H54 (cell line): ENCODE data around the gene LENG8.
"Not testable (repeated sequence)": the region's sequence is repeated elsewhere in the genome, so short reads cannot be mapped to it uniquely, and the experiment has no call there.

Experiments used
- DNase-seq: peaks from one replicate; pipeline ENCODE4 v3.0.0; 2011; ENCODE audit warnings: low spot score, mixed read lengths; ENCODE audit not compliant: insufficient read length
- FAIRE-seq: peaks from 3 replicates; lab custom pipeline; 2011; peaks lifted over from hg19 to GRCh38; lab: Jason Lieb, UNC
- POLR2A ChIP-seq: IDR thresholded peaks from 2 replicates; pipeline ENCODE4 v1.6.1; 2011; ENCODE audit warnings: low read depth, mild to moderate bottlenecking, low read length

Gene LENG8

DNA sequence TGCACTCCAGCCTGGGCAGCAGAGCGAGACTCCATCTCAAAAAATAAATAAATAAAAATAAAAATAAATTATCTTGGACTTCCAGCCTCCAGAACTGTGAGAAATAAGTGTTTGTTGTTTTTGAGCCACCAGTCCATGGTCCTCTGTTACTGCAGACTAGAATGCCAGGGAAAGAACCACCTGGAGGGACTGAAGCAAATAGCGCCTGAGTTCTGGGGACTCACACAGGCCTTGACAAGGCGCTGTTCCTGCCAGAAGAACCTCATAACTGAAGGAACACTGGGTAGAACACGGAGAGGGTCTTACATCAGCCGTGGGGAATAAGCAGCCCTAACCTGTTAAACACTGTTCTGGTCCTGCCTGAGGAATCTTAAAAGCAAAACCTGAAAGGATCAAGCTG is 8.4 kb upstream of the LENG8 start:
- no peak for DNase-seq
- no peak for FAIRE-seq
- no peak for TF ChIP-seq POLR2A

DNA sequence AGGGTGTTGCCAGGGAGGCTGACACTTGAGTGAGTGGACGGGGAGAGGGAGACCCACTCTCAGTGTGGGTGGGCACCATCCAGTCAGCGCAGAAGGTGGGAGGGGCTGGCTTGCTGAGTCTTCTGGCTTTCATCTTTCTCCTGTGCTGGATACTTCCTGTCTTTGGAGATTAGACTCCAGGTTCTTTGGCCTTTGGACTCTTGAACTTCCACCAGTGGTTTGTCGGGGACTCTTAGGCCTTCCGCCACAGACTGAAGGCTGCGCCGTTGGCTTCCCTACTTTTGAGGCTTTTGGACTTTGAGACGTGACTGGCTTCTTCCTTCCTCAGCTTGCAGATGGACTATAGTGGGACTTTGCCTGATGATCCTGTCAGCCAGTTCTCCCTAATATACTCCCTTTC is 4.3 kb upstream of the LENG8 start:
- FAIRE-seq (no peak), DNase-seq (no peak)
- TF ChIP-seq POLR2A, result no peak

DNA sequence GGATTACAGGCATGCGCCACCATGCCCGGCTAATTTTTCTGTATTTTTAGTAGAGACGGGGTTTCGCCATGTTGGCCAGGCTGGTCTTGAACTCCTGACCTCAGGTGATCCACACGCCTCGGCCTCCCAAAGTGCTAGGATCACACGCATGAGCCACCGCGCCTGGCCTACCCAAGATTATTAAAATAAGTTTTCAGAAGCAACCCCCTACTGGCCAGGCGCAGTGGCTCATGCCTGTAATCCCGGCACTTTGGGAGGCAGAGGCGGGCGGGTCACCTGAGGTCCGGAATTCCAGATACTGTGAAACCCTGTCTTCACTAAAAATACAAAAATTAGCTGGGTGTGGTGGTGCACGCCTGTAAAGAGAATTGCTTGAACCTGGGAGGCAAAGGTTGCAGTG is 2.6 kb upstream of the LENG8 start:
- not testable (repeated sequence) for FAIRE-seq, DNase-seq

DNA sequence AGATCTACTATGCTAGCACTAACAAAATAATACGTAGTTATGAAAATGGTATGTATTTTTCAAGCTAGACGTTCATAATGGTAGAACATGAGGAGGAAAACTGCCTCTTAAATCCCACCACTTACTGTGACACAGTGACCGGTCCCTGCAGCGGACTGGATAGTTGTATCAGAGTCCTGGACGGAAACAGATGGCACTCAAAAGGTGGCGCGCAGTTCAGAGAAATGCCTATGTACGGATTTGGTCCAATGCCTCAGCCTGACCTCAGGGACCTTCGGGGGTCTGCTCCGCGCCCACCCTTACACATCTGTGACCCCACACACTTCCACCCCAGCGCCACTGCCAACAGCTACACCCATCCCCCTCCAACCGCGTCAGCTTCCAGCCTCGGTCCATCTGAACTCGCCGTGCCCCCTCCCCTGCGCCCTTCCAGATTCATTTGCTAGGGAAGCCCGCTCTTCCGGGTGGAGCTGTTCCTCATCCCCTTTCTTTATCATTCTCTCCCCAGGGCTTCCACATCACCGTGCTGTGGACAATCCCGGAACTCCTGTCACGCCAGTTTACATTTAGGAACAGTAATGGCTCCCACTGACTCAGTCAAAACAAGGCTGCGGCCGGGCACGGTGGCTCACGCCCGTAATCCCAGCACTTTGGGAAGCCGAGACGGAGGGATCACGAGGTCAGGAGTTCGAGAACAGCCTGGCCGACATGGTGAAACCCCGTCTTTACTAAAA is 792 bp upstream of the LENG8 start:
- FAIRE-seq (no peak), DNase-seq (no peak)
- 0 out of 2 replicates have a peak, but pooled peaks have one; percentile 27 for TF ChIP-seq POLR2A

DNA sequence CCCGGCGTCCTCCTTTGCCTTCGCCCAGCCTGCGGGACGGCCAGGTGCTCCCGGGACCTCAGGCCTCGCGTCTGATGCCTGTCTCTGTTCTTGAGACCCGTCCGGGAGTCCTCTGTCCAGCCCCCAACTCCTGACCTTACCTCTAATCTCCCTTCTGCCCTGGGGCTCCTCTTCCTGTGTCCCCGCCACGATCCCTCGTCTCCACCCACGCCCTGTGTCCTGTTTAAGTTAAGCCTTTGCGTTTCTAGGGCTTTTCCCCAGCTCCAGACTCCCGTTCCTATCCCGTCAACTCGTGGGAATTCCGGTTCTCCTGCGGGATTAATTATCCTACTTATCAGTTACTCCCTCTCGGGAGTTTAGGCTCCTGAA is 686 bp downstream of the LENG8 start:
- no peak for TF ChIP-seq POLR2A
- no peak for DNase-seq
- no peak for FAIRE-seq

DNA sequence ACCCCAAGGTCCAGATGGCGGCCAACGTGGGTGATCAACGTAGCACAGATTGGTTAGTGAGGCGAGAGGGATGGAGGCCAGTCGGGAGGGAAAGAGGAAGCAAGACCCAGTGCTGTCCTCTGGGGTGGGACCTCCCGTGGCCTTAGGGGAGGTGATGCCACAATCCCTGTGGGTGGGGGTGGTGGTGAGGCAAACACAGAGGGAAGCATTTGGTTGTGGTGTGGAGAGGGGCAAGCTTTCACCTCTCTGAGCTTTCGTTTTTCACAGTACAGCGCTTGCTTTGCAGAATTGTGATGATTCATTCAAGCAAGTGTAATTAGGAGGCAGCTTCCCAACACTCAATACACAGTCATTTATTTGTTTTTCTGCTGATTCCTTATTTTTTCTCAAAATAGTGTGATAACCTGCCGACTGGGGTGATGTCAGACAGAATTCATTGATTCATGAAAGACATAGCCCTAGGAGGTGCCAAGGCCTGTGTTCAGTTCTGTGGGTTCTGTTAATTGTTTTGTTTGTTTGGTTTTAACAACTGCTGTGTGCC is 2.4 kb downstream of the LENG8 start:
- FAIRE-seq (no peak), DNase-seq (no peak)
- no peak for TF ChIP-seq POLR2A

DNA sequence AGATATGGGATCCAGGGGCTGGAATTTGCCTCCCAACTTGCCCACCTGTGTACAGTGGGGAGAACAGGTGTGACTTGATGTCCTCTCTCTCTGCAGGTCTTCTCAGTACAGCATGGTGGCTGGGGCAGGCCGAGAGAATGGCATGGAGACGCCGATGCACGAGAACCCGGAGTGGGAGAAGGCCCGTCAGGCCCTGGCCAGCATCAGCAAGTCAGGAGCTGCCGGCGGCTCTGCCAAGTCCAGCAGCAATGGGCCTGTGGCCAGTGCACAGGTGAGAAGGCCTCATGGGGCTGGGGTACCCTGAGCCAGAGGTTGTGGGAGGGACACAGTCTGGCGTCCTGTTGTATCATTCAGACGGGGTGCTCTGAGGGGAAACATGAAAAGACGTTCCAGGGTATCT is 3.0 kb downstream of the LENG8 start:
- no peak for TF ChIP-seq POLR2A
- no peak for FAIRE-seq

DNA sequence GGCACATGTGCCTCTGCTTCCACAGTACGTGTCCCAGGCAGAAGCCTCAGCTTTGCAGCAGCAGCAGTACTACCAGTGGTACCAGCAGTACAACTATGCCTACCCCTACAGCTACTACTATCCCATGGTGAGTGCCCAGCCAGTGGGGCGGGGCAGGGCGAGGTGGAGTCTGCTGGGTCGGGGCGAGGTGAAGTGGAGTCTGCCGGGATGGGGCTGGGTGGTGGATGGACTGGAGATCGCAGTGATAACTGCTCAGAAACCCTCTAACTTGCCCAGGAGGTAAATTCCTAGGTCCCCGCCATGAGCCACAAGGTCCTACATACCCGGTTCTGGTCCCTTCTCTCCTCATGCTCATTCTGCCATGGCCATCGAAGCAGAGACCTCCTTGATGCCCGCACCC is 3.6 kb downstream of the LENG8 start:
- TF ChIP-seq POLR2A, result no peak
- FAIRE-seq (no peak), DNase-seq (no peak)

More for the DNA sequence above, 3.0 kb downstream of the LENG8 start:
- DNase-seq, result no peak

DNA sequence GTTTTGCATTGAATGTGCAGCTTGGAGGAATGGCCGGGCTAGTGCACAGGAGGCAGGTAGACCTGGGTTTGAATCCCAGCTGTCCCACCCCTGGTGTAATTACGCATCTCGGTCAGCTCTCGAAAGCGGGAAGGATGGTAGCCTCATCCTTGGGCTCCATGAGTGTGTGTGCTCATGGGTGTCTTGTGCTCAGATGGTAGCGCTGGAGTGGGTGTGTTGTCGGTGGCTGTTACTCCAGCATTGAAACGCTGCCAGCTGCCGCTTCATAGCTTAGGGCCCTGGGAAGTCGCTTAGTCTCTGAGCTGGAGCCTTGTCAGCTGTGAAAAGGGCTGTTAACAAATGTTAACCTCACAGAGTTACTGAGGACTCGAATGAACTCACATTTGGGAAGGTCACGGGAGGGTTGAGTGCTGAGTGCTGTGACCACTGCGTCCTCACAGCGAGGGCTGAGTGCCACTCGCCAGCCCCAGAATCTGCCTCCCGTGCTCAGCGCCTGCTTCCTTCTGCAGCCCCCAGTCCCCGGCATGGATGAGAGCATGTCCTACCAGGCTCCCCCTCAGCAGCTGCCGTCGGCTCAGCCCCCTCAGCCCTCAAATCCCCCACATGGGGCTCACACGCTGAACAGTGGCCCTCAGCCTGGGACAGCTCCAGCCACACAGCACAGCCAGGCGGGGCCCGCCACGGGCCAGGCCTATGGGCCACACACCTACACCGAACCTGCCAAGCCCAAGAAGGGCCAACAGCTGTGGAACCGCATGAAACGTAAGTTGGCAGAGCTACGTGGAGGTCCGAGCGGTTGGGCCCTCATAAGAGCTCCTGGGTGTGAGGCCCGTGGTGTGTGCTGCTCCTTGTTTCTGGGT is 5.2 kb downstream of the LENG8 start:
- no peak for FAIRE-seq
- TF ChIP-seq POLR2A, result no peak
- DNase-seq, result no peak

DNA sequence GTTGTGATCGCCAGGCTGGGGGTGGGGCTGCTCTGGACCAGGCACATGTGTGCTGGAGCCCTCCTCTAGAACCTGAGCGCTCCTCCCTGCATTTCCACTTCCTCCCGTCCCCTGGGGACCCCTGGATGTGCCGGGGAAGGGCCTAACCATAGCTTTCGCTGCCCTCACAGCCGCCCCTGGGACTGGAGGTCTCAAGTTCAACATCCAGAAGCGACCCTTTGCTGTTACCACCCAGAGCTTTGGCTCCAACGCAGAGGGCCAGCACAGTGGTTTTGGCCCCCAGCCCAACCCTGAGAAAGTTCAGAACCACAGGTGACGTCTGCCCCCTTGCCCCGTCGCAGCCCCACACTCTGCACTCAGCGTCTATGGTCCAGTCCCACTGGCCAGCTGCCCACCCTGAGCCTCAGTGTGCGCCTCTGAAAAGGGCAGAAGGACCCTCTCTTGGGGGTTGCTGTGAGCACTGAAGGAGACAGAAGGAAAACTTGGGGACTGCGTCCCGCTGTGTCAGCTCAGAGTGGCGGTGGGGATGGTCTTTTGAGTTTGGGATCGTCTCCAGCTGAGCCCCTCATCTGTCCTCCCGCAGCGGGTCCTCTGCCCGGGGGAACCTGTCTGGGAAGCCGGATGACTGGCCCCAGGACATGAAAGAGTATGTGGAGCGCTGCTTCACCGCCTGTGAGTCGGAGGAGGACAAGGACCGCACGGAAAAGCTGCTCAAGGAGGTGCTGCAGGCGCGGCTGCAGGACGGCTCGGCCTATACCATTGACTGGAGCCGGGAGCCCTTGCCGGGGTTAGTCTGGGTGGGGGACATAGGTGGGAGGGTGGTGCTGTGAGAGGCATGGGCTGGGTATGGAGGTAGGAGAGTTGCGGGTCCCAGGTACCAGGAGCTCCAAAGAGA is 6.0 kb downstream of the LENG8 start:
- no peak for FAIRE-seq
- DNase-seq, result no peak
- no peak for TF ChIP-seq POLR2A

DNA sequence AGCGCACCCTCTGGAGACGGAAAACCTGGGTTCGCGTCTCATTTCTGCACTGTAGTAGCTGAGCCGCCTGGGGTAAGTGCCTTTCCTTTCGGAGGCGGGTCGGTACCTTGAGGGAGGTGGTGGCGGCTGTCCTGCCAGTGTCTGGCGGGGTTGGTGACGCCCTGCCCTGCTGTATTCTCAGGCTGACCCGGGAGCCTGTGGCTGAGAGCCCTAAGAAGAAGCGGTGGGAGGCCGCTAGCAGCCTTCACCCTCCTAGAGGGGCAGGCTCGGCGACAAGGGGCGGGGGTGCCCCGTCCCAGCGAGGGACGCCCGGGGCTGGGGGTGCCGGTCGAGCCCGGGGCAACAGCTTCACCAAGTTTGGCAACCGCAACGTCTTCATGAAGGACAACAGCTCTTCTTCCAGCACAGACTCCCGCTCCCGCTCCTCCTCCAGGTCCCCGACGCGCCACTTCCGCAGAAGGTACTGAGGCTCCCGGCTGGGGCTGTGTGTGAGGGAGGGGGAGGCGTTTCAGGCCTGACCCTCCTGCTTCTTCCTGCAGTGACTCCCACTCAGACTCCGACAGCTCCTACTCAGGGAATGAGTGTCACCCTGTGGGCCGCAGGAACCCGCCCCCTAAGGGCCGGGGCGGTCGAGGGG is 6.9 kb downstream of the LENG8 start:
- no peak for TF ChIP-seq POLR2A
- no peak for DNase-seq
- no peak for FAIRE-seq

DNA sequence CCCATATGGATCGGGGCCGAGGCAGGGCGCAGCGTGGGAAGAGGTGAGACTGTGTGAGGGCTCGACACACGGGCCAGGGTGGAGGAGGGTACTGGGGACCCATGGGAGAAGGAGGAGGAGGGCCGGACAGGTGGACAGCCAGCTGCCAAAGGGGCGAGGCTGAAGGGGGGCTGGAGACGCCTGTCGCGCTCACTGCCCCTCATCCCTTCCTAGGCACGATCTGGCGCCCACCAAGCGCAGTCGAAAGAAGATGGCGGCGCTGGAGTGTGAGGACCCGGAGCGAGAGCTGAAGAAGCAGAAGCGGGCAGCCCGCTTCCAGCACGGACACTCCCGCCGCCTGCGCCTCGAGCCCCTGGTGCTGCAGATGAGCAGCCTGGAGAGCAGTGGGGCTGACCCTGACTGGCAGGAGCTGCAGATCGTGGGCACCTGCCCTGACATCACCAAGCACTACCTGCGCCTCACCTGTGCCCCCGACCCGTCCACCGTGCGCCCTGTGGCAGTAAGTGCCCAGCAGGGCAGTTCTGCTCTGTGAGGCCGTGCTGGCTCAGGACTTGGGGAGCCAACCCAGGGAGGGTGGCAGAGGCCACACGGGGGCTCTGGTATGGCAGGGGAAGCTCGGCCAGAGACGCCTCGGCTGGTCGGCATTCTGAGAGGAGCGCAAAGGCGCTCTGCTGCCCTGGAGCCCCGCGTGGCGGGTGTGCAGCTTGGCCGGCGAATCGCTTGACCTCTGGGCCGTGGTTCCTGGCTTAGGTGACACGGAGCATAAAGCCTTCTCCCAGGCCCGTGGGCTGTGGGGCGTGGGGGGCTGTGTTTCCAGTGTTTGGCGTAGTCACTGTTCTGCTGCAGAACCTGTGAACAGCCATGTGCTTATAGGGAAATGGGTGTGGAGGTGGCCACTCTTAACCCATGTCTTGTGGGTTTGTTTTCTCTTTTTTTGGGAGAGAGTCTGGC is 7.7 kb downstream of the LENG8 start:
- TF ChIP-seq POLR2A, result no peak
- FAIRE-seq (no peak), DNase-seq (no peak)
